ENCODE results near the gene CCDC68. TPM values are rescaled to one million over a fixed set of nuclear protein-coding genes. Genes with fewer than 3 reads are reported as not detected.

CCDC68 gene
- total and polyA plus RNA-seq, 2 of the 8 experiments (the other 6 are each of a cell fraction or from before 2014, with no cell fraction given): 0.06 to 0.80 TPM

- TF ChIP-seq TEAD4 (IDR thresholded peaks at IDR 0.05; ENCODE audit: low read depth, low read length): no peak
- no peak for TF ChIP-seq CHD1 (IDR thresholded peaks at IDR 0.05; ENCODE audit: low read depth, low read length)
- TF ChIP-seq USF2 (IDR thresholded peaks at IDR 0.05; ENCODE audit: low read length): no peak
- TF ChIP-seq CHD7 (IDR thresholded peaks at IDR 0.05; ENCODE audit: insufficient replicate concordance, low read length): no peak
These were observed 44.4 kb upstream of the CCDC68 start (continued) for GRCh38 chr18:55003695-55004094.

All from H1 (cell line).